Fibroblast of lung (primary cell): Measurements from ENCODE around the gene KSR2.

Experiments
- EZH2 ChIP-seq: IDR thresholded peaks from 2 replicates; pipeline ENCODE4 v1.5.1; 2012; ENCODE audit warnings: low read length, control low read depth, mild to moderate bottlenecking; ENCODE audit errors: missing control alignments
- TF ChIP-seq, protein P1 (sequence below), 2 donors: IDR thresholded peaks in 1 of 2; conservative IDR thresholded peaks in 1 of 2; 1 replicate in 1 of 2; 2 replicates in 1 of 2; pipeline ENCODE4 v1.5.1; 2011 to 2012; ENCODE audit warnings: low read length in 2 of 2, control low read depth in 1 of 2, inconsistent platforms in 1 of 2, low read depth in 1 of 2, mild to moderate bottlenecking in 1 of 2

DNA sequence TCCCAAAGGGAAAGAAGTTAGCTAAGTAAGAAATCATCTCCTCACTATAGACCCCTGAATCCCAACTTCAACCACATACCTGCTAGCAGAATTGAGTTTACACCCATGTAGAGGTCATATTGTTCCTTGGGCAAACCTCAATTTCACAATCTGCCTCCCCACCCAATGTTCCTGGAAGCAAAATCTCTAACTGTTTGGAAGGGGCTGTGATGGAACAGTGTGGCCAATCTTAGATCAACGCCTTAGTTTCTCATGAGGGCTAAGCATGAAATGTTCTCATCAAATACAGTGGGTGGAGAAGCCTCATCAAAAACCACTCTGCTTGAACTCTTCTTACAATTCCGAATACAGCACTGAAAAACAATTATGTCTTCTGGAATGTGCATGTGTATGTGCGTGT is 323.3 kb downstream of the KSR2 start:
- TF ChIP-seq, protein P1, sequence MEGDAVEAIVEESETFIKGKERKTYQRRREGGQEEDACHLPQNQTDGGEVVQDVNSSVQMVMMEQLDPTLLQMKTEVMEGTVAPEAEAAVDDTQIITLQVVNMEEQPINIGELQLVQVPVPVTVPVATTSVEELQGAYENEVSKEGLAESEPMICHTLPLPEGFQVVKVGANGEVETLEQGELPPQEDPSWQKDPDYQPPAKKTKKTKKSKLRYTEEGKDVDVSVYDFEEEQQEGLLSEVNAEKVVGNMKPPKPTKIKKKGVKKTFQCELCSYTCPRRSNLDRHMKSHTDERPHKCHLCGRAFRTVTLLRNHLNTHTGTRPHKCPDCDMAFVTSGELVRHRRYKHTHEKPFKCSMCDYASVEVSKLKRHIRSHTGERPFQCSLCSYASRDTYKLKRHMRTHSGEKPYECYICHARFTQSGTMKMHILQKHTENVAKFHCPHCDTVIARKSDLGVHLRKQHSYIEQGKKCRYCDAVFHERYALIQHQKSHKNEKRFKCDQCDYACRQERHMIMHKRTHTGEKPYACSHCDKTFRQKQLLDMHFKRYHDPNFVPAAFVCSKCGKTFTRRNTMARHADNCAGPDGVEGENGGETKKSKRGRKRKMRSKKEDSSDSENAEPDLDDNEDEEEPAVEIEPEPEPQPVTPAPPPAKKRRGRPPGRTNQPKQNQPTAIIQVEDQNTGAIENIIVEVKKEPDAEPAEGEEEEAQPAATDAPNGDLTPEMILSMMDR (conservative IDR thresholded peaks at IDR 0.05 in 1 of 2, IDR thresholded peaks at IDR 0.05 in 1 of 2; ENCODE audit: low read depth in 1 of 2, low read length in 2 of 2) = no peak
- TF ChIP-seq EZH2 = no peak
